ENCODE results near the gene DYSF.

Gene DYSF

GRCh38 chr2:71455741-71456569 lies 2.6 kb downstream of the DYSF start:
- no peak for DNase-seq (ENCODE audit: low read depth in 4 of 4, low spot score in 1 of 4)

DNA sequence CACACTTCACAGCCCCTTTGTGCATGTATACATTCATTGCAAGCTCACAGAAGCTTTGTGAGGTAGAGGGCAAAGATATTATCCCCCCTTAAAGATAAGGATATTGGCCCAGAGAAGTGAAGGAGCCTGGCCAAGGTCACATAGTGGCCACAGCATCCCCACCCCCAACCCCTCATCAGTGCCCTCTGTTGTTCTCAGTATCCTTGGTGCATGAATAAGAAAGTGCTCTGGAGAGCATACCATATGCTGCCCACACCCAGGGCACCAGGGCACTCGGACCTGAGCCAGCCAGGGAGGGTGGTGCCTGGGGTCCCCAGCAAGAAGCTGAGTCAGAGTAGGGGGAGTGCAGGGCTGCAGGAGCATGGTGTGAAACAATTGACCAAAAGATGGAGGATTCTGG lies 3.3 kb downstream of the DYSF start:
- no peak for DNase-seq (ENCODE audit: low read depth in 4 of 4, low spot score in 1 of 4)

- no peak for DNase-seq (ENCODE audit: low read depth in 4 of 4, low spot score in 1 of 4)
Measured at GRCh38 chr2:71457123-71457915, 4.0 kb downstream of the DYSF start.

GRCh38 chr2:71457923-71458322 lies 4.6 kb downstream of the DYSF start:
- no peak for DNase-seq (ENCODE audit: low read depth in 4 of 4, low spot score in 1 of 4)

GRCh38 chr2:71458413-71459083 lies 5.2 kb downstream of the DYSF start:
- DNase-seq (ENCODE audit: low read depth in 4 of 4, low spot score in 1 of 4) = no peak

DNA sequence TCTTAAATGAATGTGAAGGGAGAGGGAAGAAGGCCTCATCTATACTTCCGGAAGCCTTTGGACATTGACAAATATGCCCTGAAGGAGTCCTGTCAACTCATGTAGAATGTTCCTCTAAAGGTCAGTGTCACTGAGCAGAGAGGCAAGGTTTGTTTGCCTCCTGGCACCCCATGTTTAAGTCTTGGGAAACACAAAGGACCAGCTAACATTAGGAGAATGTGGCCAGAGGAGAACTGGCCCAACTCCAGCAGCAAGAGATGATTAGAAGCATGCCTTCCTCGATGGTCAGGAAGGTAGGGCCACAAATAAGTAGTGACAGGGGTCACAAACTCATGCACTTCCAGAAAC lies 5.7 kb downstream of the DYSF start:
- no peak for DNase-seq (ENCODE audit: low read depth in 4 of 4, low spot score in 1 of 4)

- DNase-seq (ENCODE audit: low read depth in 4 of 4, low spot score in 1 of 4) = no peak
Measured at GRCh38 chr2:71460056-71460455, 6.7 kb downstream of the DYSF start.

GRCh38 chr2:71460595-71461303 lies 7.4 kb downstream of the DYSF start:
- DNase-seq (ENCODE audit: low read depth in 4 of 4, low spot score in 1 of 4) = no peak

GRCh38 chr2:71461304-71461671 lies 7.9 kb downstream of the DYSF start:
- DNase-seq (ENCODE audit: low read depth in 4 of 4, low spot score in 1 of 4) = no peak

- DNase-seq (ENCODE audit: low read depth in 4 of 4, low spot score in 1 of 4) = no peak
Measured at GRCh38 chr2:71462056-71462605, 8.8 kb downstream of the DYSF start.

DNA sequence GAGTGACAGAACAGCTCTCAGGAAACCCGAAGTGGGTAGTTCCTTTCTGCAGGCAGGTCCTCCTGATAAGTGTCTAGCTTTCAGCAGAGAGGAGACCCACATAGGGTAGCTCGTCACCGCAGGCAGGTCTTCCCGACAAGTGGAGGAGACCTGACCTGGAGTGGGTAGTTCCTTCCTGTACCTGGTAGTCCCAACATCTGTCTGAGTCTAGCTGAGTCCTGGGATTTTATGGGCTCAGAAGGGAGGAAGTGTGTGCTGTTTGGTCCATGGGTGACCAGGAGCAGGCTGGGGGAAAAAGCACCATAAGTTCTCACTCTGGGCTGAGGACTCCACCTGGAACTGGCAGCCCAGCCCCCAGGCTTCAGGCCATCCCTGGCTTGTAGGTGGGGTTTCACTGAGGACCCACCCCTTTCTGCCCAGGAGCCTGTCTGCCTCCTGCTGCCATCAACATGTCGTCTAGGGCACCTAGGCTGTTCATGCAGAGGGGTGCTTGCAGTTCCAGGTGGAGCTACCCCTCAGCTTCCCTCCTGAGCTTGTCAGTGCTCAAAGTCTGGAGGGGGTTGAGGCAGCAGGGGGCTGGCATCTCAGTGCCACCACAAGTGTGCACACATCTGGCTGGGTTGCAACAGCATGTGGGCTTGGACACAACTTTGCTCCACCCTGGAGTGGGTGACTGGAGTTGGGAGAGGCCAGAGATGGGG lies 9.4 kb downstream of the DYSF start:
- DNase-seq (ENCODE audit: low read depth in 4 of 4, low spot score in 1 of 4) = no peak

- no peak for DNase-seq (ENCODE audit: low read depth in 4 of 4, low spot score in 1 of 4)
Measured at GRCh38 chr2:71463342-71463654, 9.9 kb downstream of the DYSF start.

- no peak for DNase-seq (ENCODE audit: low read depth in 4 of 4, low spot score in 1 of 4)
Measured at GRCh38 chr2:71464389-71464788, 11.0 kb downstream of the DYSF start.

DNA sequence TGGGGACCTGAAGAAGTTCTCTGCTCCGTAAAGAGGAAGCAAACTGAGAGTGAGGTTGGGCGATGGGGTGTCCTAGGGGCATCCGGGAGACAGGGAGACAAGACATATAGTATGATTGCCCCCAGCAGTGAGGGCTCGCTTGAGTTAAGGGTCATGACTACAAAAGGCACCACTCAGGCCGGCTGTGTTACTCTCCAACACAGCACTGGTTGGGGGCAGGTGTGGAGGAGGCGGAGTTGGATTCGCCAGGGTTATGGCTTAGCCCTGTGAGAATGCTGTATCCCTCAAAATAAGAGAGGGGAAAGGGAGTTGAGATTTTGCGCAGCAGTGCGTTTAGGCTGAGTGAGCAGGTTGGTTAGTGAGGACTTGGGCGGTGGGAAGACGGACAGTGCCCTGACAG lies 12.0 kb downstream of the DYSF start:
- no peak for DNase-seq (ENCODE audit: low read depth in 4 of 4, low spot score in 1 of 4)

DNA sequence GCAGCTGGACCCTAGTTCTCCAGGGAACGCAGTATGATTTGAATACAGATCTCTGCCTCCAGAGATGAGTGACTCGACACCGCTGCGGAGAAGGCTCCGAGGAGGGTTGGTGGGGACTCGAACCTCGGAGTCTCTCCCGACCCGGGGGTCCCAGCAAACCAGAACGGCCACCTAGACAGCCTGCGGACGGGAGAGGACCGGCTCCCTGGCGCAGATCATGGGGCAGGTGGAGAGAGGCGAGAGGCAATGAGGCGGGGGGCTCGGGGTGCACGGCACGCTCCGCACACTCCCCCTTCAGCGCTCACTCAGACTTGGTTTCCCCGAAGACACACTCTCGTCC lies 12.6 kb downstream of the DYSF start:
- no peak for DNase-seq (ENCODE audit: low read depth in 4 of 4, low spot score in 1 of 4)

GRCh38 chr2:71466301-71467179 lies 13.2 kb downstream of the DYSF start:
- DNase-seq (ENCODE audit: low read depth in 4 of 4, low spot score in 1 of 4) = no peak

DNA sequence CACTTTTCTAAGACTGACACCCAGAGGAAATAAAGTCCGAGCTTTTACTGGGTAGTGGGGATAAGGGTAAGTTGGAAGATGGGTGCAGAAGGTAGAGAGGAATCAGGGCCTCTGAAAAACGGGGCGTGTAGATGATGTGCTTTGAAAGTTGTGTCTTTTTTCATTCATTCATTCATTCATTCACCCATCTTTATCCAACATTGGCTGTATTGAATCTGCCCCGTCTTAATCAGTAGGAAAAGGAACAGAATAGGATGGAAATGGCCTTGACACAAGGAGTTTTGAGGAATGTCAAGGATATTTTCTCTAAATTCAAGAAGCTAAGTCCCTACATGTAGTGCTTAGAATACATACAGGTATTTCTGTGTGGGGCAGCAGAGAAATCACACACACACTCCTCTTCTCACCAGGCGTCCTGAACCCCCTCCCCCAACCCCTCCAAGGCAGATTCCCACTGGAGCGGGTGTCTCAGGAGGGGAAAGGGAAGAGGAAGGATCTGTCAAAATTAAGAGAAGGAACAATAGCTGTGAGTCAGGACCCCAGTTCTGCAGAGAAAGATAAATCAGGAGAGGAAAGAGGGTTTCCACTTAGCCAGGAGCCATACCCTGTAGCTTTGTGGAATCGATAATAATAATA lies 13.9 kb downstream of the DYSF start:
- DNase-seq (ENCODE audit: low read depth in 4 of 4, low spot score in 1 of 4) = no peak

- no peak for DNase-seq (ENCODE audit: low read depth in 4 of 4, low spot score in 1 of 4)
Measured at GRCh38 chr2:71468279-71469015, 15.1 kb downstream of the DYSF start.
